ENCODE data around the gene PEX19. TPM values are rescaled to one million over a fixed set of nuclear protein-coding genes. Genes with fewer than 3 reads are reported as not detected.

Gene PEX19
- total and polyA plus RNA-seq, 2 experiments from 2014 or later, result 39.3 to 60.3 TPM

GRCh38 chr1:160315359-160315758, 30.4 kb upstream of the PEX19 start:
- Histone ChIP-seq H3K4me2 (no peak overlapping the region), H3K4me1 (ENCODE audit: insufficient read depth) (no peaks in the 10 kb centered on the region), H3K79me2 (peaks cover 54% of the 10 kb centered on the region), H4K20me1 (ENCODE audit: insufficient read depth, poor library complexity, severe bottlenecking) (peaks cover 7% of the 10 kb centered on the region), H3K27ac (no peak overlapping the region), H2AFZ (no peak overlapping the region), H3K9me2 (replicated peaks; ENCODE audit: insufficient read depth) (no peaks in the 10 kb centered on the region), H3K36me3 (replicated peaks; ENCODE audit: insufficient read depth, low read depth) (peaks cover 3% of the 10 kb centered on the region), H3K9me3 (ENCODE audit: low read depth) (no peaks in the 10 kb centered on the region), H3K4me3 (no peak overlapping the region), H3K27me3 (no peaks in the 10 kb centered on the region)
- 79% methylated on average over 2 of the region's 2 CpGs for WGBS (ENCODE audit: low lambda C conversion rate, missing lambda C conversion rate)
- no peak for DNase-seq (ENCODE audit: low spot score)
- TF ChIP-seq EZH2phosphoT487 (IDR thresholded peaks at IDR 0.05; ENCODE audit: low read depth, severe bottlenecking, unreplicated experiment) (no peak), CTCF (IDR thresholded peaks at IDR 0.05; ENCODE audit: poor library complexity) (no peak), EZH2 (IDR thresholded peaks at IDR 0.05; ENCODE audit: borderline replicate concordance) (no peak)

- Histone ChIP-seq H3K4me2 (no peak overlapping the region), H4K20me1 (ENCODE audit: insufficient read depth, poor library complexity, severe bottlenecking) (no peaks in the 10 kb centered on the region), H3K4me1 (ENCODE audit: insufficient read depth) (no peaks in the 10 kb centered on the region), H3K27ac (no peak overlapping the region), H3K36me3 (replicated peaks; ENCODE audit: insufficient read depth, low read depth) (no peaks in the 10 kb centered on the region), H3K79me2 (peaks cover 8% of the 10 kb centered on the region), H3K9me2 (replicated peaks; ENCODE audit: insufficient read depth) (no peaks in the 10 kb centered on the region), H3K9me3 (ENCODE audit: low read depth) (no peaks in the 10 kb centered on the region), H3K4me3 (no peak overlapping the region), H3K27me3 (no peaks in the 10 kb centered on the region), H2AFZ (no peak overlapping the region)
- WGBS (ENCODE audit: low lambda C conversion rate, missing lambda C conversion rate), result 100% methylated on average over 1 of the region's 1 CpG
- no peak for TF ChIP-seq CTCF (IDR thresholded peaks at IDR 0.05; ENCODE audit: poor library complexity)
- TF ChIP-seq EZH2 (IDR thresholded peaks at IDR 0.05; ENCODE audit: borderline replicate concordance), result no peak
- DNase-seq (ENCODE audit: low spot score), result no peak
Measured at GRCh38 chr1:160309571-160309970, 24.6 kb upstream of the PEX19 start.

GRCh38 chr1:160309185-160309557, 24.2 kb upstream of the PEX19 start:
- Histone ChIP-seq H3K4me3 (no peak overlapping the region), H3K36me3 (replicated peaks; ENCODE audit: insufficient read depth, low read depth) (no peaks in the 10 kb centered on the region), H2AFZ (no peak overlapping the region), H3K4me1 (ENCODE audit: insufficient read depth) (no peaks in the 10 kb centered on the region), H3K4me2 (no peak overlapping the region), H3K27ac (no peak overlapping the region), H3K79me2 (peaks cover 7% of the 10 kb centered on the region), H3K27me3 (no peaks in the 10 kb centered on the region), H4K20me1 (ENCODE audit: insufficient read depth, poor library complexity, severe bottlenecking) (no peaks in the 10 kb centered on the region), H3K9me2 (replicated peaks; ENCODE audit: insufficient read depth) (no peaks in the 10 kb centered on the region), H3K9me3 (ENCODE audit: low read depth) (no peaks in the 10 kb centered on the region)
- no peak for DNase-seq (ENCODE audit: low spot score)
- TF ChIP-seq CTCF (IDR thresholded peaks at IDR 0.05; ENCODE audit: poor library complexity) (no peak), EZH2phosphoT487 (IDR thresholded peaks at IDR 0.05; ENCODE audit: low read depth, severe bottlenecking, unreplicated experiment) (no peak), EZH2 (IDR thresholded peaks at IDR 0.05; ENCODE audit: borderline replicate concordance) (no peak)
